Measurements from ENCODE around the gene MYL12B.

The MYL12B gene

GRCh38 chr18:3236470-3236869 is 25.5 kb upstream of the MYL12B start:
- DNase-seq: no peak

- no peak for DNase-seq
Observed at GRCh38 chr18:3238742-3239141, 23.2 kb upstream of the MYL12B start.

DNA sequence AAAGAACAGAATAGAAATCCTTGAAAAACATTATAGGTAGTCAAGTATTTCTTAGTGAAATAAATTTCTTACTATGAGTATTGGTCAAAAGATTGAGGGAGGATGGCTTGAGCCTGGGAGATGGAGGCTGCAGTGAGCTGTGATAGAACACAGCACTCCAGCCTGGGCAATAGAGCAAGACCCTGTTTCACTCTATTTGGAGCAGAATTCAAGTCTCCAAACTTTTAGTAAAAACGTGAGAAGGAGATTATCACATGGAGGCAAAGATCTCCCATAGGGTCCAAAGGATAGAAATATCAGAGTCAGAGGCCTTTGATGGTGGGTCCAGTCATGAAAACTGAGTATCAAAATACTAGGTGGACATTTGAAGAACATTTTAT is 16.8 kb upstream of the MYL12B start:
- no peak for DNase-seq

DNA sequence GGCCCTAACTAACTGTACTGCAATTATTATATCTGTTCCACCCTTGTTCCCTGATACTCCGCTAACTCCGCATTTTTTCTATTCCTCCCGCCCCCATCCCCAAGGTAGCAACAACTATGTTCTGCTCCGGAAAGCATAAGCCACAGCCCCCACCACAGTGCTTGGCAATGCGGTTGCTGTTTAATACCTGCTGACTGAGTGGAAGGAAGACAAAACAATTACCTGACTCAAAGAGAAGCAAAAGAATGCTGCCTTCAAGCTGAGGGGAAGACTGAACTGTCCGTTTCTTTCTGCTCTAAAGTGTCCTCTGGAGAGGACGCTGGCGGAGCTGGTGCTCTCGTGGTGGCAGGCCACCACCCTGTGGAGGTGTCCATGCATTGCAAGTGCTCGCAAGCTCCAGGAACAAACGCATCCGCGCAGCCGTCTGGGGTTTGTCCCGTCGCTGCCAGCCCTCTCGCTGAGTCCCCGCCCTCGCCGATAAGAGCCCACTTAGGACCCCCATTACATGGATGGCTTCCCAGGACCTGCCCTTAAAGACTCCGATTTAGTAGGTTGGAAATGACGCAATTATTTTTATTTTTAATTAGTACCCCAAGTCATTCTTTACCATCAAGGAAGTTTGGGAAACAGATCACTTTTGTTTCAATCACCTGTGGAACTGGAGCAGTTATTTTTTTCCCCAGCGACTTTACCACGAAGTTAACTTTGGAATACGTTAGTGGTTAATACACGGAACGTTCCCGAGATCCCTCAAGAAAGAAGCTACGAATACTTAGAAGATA is 15.9 kb upstream of the MYL12B start:
- DNase-seq: peak; percentile 90

- peak; percentile 24 for DNase-seq
Observed at GRCh38 chr18:3246635-3247239, 15.2 kb upstream of the MYL12B start.

DNA sequence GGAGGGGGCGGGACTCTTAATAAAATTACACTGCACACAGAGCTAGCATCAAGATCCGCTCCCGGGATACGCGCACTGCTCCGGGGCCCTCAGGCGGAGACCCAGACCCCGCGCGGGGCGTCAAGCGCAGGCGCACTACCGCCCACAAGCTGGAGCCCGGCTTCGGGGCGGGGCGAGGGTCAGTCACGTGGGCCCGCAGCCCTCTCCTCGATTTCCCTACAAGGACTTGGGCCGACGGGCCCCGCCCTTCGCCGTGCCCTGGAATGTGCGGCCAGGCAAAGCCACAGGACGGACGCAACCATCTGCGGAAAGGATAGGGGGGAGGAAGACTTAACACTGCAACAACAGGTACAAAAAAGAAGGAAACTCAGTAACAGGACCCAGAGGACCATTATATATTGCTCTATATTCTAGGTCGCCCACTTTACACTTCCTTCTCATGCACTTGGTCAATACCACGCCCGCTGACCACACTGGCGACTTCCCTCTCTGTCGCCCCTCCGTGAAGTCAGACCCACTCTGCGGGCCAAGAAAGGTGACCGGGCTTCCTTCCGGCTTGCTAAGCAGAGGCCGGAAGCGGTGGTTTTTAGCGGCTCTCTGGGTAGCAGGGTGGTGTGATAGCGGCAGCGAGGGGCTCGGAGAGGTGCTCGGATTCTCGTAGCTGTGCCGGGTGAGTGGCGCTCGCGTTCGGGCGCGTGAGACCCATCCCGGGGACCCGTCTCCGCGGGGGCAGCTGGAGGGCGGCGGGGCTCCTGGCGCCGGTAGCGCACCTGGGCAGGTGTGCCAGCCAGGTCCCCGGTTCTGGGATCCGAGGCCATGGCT is 14.5 kb upstream of the MYL12B start, which contains the start of gene MYL12A:
TSS of gene MYL12A (plus strand) at position 562 of the 822 bp plus-strand sequence. CDS start 5,447 bp downstream, outside the sequence.
- peak; percentile 98 for DNase-seq

DNA sequence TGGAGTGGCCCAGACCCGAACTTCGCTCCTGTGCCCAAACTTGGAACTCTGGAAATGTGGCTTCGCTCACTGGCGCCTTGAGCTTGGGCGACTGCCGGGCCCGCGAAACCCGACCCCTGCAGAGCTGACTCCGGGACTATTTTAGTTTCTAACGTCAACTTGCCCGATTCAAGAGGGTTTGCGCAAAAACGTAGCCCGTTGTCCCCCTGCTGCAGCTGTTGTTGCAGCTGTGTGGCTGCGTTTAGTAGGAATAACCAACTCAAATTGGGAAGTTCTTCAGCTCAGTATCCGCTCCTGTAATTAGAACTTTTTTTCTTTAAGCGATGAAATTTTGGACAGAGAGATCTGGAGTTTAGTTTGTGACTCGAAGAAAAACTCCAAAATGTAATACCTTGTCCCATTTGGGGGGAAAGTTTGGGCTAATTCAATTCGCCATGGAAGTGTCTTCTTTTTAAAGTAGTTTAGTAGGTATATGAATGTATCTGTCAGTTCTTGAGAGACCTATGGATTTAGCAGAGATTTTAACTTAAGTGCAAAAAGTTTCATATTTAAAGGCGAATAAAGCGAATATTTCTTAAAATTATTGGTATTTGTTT is 13.8 kb upstream of the MYL12B start:
- no peak for DNase-seq

DNA sequence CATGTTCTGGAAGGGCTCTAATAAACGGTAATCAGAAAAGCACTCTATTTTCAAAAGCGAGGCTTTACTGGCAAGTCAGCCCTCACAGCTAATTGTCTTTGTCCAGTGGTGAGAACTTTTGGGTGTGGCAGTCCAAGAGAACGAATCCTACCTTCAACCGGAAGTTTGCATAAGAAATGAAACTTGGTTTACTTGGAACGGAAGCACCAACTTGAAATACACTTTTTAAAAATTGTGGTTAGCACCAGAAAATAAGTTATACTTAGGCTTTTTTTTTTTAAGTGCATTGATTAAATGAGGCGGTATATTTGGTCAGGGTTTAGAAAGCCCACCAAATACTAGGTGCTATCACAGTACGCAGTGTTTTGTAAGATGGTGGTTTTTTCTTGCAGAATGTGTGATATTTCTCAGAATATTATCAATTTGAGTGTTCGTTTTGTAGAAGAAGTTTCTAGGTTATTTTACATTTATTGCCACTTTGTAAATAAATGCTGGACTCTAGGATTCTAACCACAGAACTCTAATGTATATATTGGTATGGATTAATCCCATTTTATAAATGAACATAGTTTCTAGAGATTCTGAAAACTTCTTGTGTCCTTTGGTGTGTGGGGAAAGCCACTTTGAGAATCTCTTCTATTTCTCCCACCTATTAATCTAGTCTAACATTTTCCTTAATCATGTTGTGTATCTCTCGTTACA is 13.1 kb upstream of the MYL12B start:
- DNase-seq: peak; percentile 18

DNA sequence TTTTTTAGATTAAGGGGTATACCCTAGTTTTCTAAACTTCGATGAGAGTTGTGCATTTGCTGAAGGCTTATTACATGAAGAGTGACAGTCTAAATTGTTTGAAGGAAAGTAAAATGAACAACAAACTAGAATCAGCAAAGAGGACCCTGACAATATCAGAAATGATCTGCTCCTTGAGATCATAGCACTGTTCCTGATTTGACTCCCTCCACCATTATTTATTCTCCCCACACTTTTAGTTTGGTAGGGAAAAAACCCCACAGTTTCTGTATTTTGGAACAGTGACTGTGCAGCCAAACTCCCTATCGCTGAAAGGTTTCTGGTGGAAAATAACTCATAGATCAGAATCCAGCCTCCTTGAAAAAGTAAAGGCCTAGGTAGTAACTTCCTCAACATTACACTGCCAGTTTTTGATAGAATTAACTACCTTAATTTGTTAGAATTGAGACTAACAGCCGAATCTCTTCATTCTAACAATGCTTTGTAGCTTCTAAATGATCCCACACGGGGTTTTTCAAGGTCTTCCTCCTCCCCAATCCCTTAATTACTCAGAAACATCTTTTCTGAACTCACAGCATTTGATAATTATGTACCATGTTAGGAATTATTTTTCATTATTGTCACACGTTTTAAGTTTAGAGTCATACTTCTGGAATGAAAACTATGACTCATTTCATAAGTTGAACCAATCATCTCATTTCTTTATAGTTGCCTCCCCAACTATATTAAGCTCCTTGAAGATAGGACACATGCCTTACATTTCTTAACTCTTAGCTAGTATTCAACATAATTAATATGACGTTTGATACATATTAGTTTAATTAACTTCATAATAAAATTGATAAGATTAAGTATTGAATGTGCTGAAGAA is 11.5 kb upstream of the MYL12B start:
- DNase-seq: no peak

GRCh38 chr18:3251249-3251962 is 10.5 kb upstream of the MYL12B start:
- no peak for DNase-seq

DNA sequence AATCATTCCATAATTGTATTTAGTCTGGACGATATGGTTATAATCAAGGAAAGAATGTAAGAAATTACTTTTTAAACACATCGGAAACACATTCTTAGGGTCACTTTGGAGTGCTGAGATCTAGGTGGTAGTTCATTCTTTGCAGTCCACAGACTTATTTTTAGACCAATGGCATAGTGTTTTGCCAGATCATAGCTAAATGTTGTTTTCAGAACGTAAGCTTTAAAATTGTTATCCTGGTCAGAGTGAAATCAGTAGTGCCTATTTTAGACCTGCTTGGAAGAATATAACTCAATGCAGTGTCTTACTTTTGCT is 10.0 kb upstream of the MYL12B start:
- DNase-seq: no peak

- DNase-seq: no peak
Observed at GRCh38 chr18:3252843-3253242, 9.1 kb upstream of the MYL12B start.

- DNase-seq: no peak
Observed at GRCh38 chr18:3254725-3255124, 7.2 kb upstream of the MYL12B start.

GRCh38 chr18:3255611-3256165 is 6.2 kb upstream of the MYL12B start:
- DNase-seq: no peak

DNA sequence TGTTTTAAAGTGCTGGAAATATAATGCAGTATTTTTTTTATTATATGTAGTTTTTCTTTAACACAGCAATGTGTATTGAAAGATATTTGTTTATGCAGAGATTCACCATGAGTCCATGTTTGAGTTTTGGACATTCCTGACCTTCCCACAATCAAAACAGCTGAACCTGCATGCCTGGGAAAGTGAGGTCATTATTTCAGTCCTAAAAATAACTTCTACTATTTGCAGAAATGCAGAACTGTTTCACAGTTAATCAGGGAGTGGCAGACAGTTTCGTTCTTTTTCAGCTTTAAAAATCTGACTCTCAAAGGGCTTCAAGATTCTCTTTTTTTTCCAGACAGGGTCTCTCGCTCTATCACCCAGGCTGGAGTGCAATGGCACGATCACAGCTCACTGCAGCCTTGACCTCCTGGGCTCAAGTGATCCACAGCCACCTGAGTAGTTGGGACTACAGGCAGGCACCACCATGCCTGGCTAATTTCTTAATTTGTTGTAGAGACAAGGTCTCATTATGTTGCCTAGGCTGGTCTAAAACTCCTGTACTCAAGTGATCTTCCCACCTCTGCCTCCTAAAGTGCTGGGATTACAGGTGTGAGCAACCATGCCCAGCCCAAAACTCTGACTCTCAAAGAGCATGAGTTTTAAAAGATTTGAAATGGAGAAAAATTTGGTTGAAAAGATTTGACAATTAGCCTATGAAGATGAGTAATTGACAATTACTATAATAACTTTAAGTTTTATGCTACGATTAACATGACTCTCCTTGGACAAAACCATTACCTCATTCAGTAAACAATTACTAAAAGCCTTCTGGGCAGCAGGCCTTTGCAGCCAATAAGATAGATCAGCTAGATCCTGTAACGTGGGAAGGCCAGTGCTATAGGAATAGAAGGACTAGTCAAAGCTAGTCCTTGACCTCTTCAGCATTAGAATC is 5.0 kb upstream of the MYL12B start:
- no peak for DNase-seq

DNA sequence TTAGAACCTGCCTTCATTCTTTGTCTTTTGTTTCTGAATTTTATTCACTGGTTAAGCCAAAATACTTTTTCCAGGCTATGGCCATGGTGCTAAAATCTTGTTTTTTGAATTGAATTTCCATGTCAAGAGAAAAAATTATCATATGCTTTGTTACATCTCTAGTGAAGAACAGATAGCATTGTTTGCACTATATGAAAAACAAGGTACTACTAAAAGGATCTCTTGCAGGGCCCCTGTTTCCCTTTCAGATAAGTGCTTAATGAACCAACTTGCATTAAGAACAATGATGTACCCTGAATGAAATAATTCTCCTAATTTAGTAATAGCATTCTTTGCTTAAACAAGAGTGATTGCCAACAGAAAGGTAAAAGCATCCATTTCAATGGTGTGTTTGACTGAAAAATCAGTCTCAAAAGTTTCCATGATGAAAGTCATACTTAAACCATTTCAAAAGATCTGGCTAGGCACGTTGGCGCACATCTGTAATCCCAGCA is 4.3 kb upstream of the MYL12B start:
- DNase-seq: no peak

GRCh38 chr18:3260995-3261372 is 949 bp upstream of the MYL12B start:
- DNase-seq: no peak

DNA sequence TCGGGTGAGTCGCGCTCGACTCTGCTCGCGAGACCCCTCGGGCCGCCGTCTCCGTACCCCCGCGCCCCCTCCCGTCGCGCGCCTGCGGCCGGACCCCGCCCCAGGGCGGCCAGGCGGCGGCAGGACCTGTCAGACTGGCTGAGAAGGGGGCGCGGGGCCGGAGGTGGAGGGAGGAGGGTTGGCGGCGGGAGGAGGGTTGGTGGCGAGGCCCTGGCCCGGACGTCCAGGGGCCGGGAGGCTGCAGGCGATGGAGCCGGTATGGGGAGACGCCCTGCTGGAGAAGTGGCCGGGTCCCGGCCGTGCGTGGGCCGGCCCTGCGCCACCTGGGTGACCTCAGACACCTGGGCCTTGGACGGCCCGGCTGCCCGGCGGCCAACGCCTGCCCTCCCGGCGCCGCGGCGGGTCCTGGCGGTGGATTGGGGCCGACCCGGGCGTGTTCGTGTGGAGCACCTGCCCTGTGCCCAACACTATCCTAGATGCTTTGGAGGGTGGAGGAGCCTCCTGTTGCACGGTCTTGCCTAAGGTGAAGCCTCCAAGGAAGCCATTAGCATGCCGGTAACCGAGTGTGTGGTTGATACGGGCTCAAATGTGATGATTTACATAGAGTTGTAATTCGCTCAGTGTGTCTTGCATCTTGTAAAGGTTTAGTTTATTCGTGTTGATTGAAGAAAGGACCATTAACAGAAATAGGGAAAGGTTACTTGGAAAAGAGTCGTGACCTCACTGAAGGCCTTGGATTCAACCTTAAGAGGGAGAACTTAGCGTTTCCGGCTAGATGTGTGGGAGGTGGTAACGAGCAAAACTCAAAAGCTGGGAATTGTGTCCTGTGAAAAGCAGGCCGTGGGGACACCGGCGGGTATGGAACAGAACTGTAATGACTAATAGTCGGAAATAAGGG is 550 bp downstream of the MYL12B start:
- peak; percentile 56 for DNase-seq

Measured in activated CD4-positive, alpha-beta T cell treated with anti-CD3 and anti-CD28 coated beads for 48 hours (primary cell).